CD14-positive monocyte (primary cell): ENCODE results near the gene RAI1. TPM values are rescaled to one million over a fixed set of nuclear protein-coding genes. Genes with fewer than 3 reads are reported as not detected.
"Not testable (repeated sequence)": the region's sequence is repeated elsewhere in the genome, so short reads cannot be mapped to it uniquely, and the experiment has no call there.

Experiments
- DNase-seq, 3 donors: peaks; one replicate each; pipeline ENCODE4 v3.0.0-alpha.2; 2011 to 2022
- H2AFZ ChIP-seq: 2 replicates; pipeline ENCODE4 v1.6.0; 2012; ENCODE audit warnings: mild to moderate bottlenecking, low read depth, low read length, inconsistent platforms; ENCODE audit not compliant: insufficient read depth, poor library complexity, severe bottlenecking
- H3K27ac ChIP-seq, 2 donors: 1 replicate in 1 of 2; 2 replicates in 1 of 2; pipeline ENCODE4 v1.5.1; 2012 to 2013; ENCODE audit warnings: low read length in 2 of 2, control low read depth in 1 of 2, inconsistent platforms in 1 of 2, low read depth in 1 of 2, mild to moderate bottlenecking in 1 of 2
- H3K27me3 ChIP-seq, 2 donors: one replicate each; pipeline versions ENCODE4 v1.6.0 to v1.6.1; 2011 to 2013; ENCODE audit warnings: low read length in 2 of 2; ENCODE audit not compliant: control insufficient read depth in 2 of 2, insufficient read depth in 2 of 2
- H3K36me3 ChIP-seq, 2 donors: replicated peaks in 1 of 2; 1 replicate in 1 of 2; 2 replicates in 1 of 2; pipeline versions ENCODE4 v1.5.1 to v1.6.1; 2012 to 2013; ENCODE audit warnings: low read length in 2 of 2, control low read depth in 1 of 2, inconsistent platforms in 1 of 2, mild to moderate bottlenecking in 1 of 2; ENCODE audit not compliant: insufficient read depth in 2 of 2, control insufficient read depth in 1 of 2
- H3K4me1 ChIP-seq, 2 donors: 1 replicate in 1 of 2; 2 replicates in 1 of 2; pipeline versions ENCODE4 v1.5.1 to v1.6.1; 2012 to 2013; ENCODE audit warnings: low read length in 2 of 2, control low read depth in 1 of 2, inconsistent platforms in 1 of 2, mild to moderate bottlenecking in 1 of 2, moderate library complexity in 1 of 2; ENCODE audit not compliant: insufficient read depth in 2 of 2, control insufficient read depth in 1 of 2
- H3K4me2 ChIP-seq: replicated peaks from 2 replicates; pipeline ENCODE3; 2012; ENCODE audit warnings: low read length, moderate library complexity, mild to moderate bottlenecking; ENCODE audit not compliant: poor library complexity, severe bottlenecking; ENCODE audit errors: extremely low read depth
- H3K4me3 ChIP-seq, 3 experiments: fragments of 200-600 bp in 1 of 3; sonication (generic) in 1 of 3; replicated peaks in 1 of 3; 1 replicate in 2 of 3; 2 replicates in 1 of 3; pipeline ENCODE4 v1.5.1; 2011 to 2013; ENCODE audit warnings: low read length in 3 of 3, mild to moderate bottlenecking in 3 of 3, control low read depth in 2 of 3, low read depth in 2 of 3, inconsistent platforms in 1 of 3, moderate library complexity in 1 of 3
- H3K79me2 ChIP-seq: 2 replicates; pipeline ENCODE4 v1.6.0; 2012; ENCODE audit warnings: mild to moderate bottlenecking, control low read depth, inconsistent platforms, low read length, moderate library complexity; ENCODE audit not compliant: insufficient read depth
- H3K9ac ChIP-seq: 2 replicates; pipeline ENCODE4 v1.6.0; 2017; ENCODE audit warnings: low read length, mild to moderate bottlenecking; ENCODE audit not compliant: insufficient read depth, poor library complexity, severe bottlenecking
- H3K9me3 ChIP-seq, 2 donors: replicated peaks in 1 of 2; 1 replicate in 1 of 2; 2 replicates in 1 of 2; pipeline versions ENCODE4 v1.5.1 to v1.6.1; 2012 to 2013; ENCODE audit warnings: low read length in 2 of 2, control low read depth in 1 of 2; ENCODE audit not compliant: control insufficient read depth in 1 of 2, insufficient read depth in 1 of 2
- H4K20me1 ChIP-seq: 2 replicates; pipeline ENCODE4 v1.6.0; 2012; ENCODE audit warnings: mild to moderate bottlenecking, low read length, control low read depth, moderate library complexity; ENCODE audit not compliant: insufficient read depth
- H3K27ac Mint-ChIP-seq, 7 donors: one replicate each; pipeline ENCODE4 v1.8.0; 2020; ENCODE audit warnings: mild to moderate bottlenecking in 7 of 7, mixed read lengths in 7 of 7, moderate library complexity in 6 of 7, inconsistent platforms in 2 of 7
- H3K27me3 Mint-ChIP-seq, 3 donors: one replicate each; pipeline ENCODE4 v1.8.0; 2021 to 2022; ENCODE audit warnings: low read depth in 3 of 3, mild to moderate bottlenecking in 3 of 3, mixed read lengths in 3 of 3, moderate library complexity in 3 of 3, inconsistent platforms in 1 of 3
- H3K36me3 Mint-ChIP-seq, 2 donors: one replicate each; pipeline ENCODE4 v1.8.0; 2020; ENCODE audit warnings: mixed read lengths in 2 of 2, inconsistent platforms in 1 of 2, mild to moderate bottlenecking in 1 of 2
- H3K4me1 Mint-ChIP-seq: one replicate; pipeline ENCODE4 v1.8.0; 2020; ENCODE audit warnings: mild to moderate bottlenecking, mixed read lengths
- H3K4me3 Mint-ChIP-seq, 2 donors: one replicate each; pipeline ENCODE4 v1.8.0; 2020; ENCODE audit warnings: mild to moderate bottlenecking in 2 of 2, mixed read lengths in 2 of 2, moderate library complexity in 1 of 2
- H3K9me3 Mint-ChIP-seq, 7 donors: one replicate each; pipeline ENCODE4 v1.8.0; 2020 to 2022; ENCODE audit warnings: mixed read lengths in 7 of 7, mild to moderate bottlenecking in 6 of 7, moderate library complexity in 6 of 7, inconsistent platforms in 2 of 7
- WGBS: methylation state at CpG from one replicate; pipeline ENCODE4 v1.1.5; 2013; ENCODE audit warnings: missing lambda C conversion rate; ENCODE audit not compliant: insufficient coverage; 5-methylcytosine and 5-hydroxymethylcytosine counted together
- intact Hi-C, 2 donors: fragments of 100-400 bp; cut with micrococcal nuclease; formaldehyde crosslinking; loops; one replicate each; pipeline versions ENCODE4 v1.15.0 to v1.15.1; 2023
- polyA plus RNA-seq, 3 donors: library from polyadenylated mRNA; depleted of rRNA in 1 of 3; unstranded in 2 of 3; stranded (reverse) in 1 of 3; fragments of 300-500 nt in 2 of 3; fragments of >200 nt in 1 of 3; fragmentation: Illumina TruSeq in 2 of 3; gene quantifications; 1 replicate in 2 of 3; 2 replicates in 1 of 3; pipeline ENCODE4 v1.2.3, GENCODE V29; 2012 to 2021
- TF ChIP-seq, protein P1 (sequence below): fragments of 200-600 bp; IDR thresholded peaks from one replicate; pipeline ENCODE4 v1.8.0; 2022; ENCODE audit warnings: antibody characterized with exemption, mild to moderate bottlenecking

The RAI1 gene
- polyA plus RNA-seq, 3 donors, result 0.89 to 4.4 (median 1.5) TPM

DNA sequence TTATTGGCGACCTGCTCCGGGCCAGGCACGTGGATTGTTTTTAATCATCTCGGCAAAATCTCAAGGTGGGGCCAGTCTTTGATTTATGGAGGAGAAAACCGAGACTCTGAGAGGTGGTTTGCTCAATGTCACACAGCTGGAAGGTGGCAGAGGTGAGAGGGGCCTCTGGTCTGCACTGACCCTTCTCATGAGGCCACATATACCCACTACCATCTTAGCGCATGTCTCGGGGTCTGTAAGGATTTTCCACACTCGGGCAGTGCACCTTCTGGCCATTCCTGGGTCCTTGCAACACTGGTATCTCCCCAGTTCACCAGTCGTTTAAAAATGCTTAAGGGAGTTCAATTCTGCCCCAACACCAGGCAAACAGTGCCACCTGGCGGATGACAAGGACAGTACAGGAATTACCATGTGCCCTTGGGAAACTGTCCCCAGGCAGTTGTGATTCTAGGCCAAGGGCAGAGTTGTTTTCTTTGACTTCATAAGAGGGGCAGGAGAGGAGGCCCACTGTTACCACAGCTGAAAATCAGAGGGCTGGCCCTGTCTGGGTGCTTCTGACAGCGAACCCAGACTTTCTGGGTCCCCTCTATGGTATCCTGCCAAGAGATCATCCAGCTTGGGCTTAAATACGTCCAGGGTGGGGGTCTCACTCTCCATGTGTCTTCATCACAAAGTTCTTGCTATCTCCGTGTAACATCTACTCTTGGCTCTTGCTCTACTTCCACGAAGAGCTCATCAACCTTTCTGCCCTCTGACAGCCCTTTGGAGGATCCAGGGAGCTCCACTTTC is 39.4 kb upstream of the RAI1 start:
- Histone ChIP-seq H3K36me3 (no peaks in the 10 kb centered on the region), H3K9me3 (peaks cover 0 to 5% of the 10 kb centered on the region in 2 donors), H3K79me2 (no peaks in the 10 kb centered on the region), H3K4me3 (no peak overlapping the region), H3K27ac (no peak overlapping the region), H2AFZ (peak overlapping the region; percentile 55), H4K20me1 (no peaks in the 10 kb centered on the region), H3K4me1 (peaks cover 41 to 48% of the 10 kb centered on the region in 2 donors), H3K27me3 (no peaks in the 10 kb centered on the region), H3K9ac (no peak overlapping the region), H3K4me2 (no peak overlapping the region)
- TF ChIP-seq, protein P1, sequence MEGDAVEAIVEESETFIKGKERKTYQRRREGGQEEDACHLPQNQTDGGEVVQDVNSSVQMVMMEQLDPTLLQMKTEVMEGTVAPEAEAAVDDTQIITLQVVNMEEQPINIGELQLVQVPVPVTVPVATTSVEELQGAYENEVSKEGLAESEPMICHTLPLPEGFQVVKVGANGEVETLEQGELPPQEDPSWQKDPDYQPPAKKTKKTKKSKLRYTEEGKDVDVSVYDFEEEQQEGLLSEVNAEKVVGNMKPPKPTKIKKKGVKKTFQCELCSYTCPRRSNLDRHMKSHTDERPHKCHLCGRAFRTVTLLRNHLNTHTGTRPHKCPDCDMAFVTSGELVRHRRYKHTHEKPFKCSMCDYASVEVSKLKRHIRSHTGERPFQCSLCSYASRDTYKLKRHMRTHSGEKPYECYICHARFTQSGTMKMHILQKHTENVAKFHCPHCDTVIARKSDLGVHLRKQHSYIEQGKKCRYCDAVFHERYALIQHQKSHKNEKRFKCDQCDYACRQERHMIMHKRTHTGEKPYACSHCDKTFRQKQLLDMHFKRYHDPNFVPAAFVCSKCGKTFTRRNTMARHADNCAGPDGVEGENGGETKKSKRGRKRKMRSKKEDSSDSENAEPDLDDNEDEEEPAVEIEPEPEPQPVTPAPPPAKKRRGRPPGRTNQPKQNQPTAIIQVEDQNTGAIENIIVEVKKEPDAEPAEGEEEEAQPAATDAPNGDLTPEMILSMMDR, result peak; percentile 82
- 17% methylated on average over 7 of the region's 14 CpGs for WGBS
- H3K9me3 Mint-ChIP-seq, result peaks cover under 1 to 17% (median 5%) of the 10 kb centered on the region in 7 donors
- intact Hi-C loops, result loop anchor here (1.0 to 5.0 kb wide), 5 partner anchors 50 to 287 kb away; partner anchors contain the start of genes RASD1 (in 2 of the 2) and PEMT (in 1 of the 2)
- peak overlapping the region in 4 of 7 donors; percentile 24 to 81 (median 48) for H3K27ac Mint-ChIP-seq
- peaks cover 0 to 3% (median 2%) of the 10 kb centered on the region in 3 donors for H3K27me3 Mint-ChIP-seq
- H3K36me3 Mint-ChIP-seq, result peaks cover 0 to under 1% of the 10 kb centered on the region in 2 donors
- peak; percentile 75 to 83 (median 77) for DNase-seq
- H3K4me1 Mint-ChIP-seq, result peaks cover 43% of the 10 kb centered on the region
- no peak overlapping the region for H3K4me3 Mint-ChIP-seq

DNA sequence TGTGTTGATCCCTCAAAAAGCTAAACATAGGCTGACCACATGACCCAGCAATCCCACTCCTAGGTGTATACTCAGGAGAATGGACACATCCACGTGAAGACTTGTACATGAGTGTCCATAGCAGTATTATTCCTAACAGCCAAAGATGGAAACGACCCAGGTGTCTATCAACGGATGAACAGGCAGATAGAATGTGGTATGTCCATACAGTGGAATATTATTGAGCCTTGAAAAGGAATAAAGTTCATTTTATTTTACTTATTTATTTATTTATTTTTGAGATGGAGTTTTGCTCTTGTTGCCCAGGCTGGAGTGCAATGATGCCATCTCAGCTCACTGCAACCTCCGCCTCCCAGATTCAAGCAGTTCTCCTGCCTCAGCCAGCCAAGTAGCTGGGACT is 36.1 kb upstream of the RAI1 start:
- H3K27me3 Mint-ChIP-seq, H3K36me3 ChIP-seq, H4K20me1 ChIP-seq, H3K9me3 ChIP-seq, H3K36me3 Mint-ChIP-seq, H3K79me2 ChIP-seq, H3K27me3 ChIP-seq, H3K4me3 ChIP-seq, H3K27ac ChIP-seq, DNase-seq, H3K4me2 ChIP-seq, intact Hi-C loops, H3K27ac Mint-ChIP-seq, H3K4me3 Mint-ChIP-seq, H2AFZ ChIP-seq, H3K9ac ChIP-seq: not testable (repeated sequence)
- WGBS, result 100% methylated on average over 1 of the region's 4 CpGs
- H3K9me3 Mint-ChIP-seq, result peaks cover under 1 to 17% (median 5%) of the 10 kb centered on the region in 7 donors
- peaks cover 17 to 18% of the 10 kb centered on the region in 2 donors for H3K4me1 ChIP-seq
- H3K4me1 Mint-ChIP-seq, result peaks cover 18% of the 10 kb centered on the region
